Loucy (cell line): ENCODE results near the gene GRB10.

Source experiments
- H2AFZ ChIP-seq: fragments of 200-600 bp; sonication (generic); 2 replicates; pipeline ENCODE4 v1.6.0; 2016; ENCODE audit warnings: antibody characterized with exemption, mild to moderate bottlenecking, low read length, moderate library complexity
- H3F3A ChIP-seq: fragments of 200-600 bp; 2 replicates; pipeline ENCODE4 v1.6.0; 2016; ENCODE audit warnings: antibody characterized with exemption, low read depth, mild to moderate bottlenecking
- H3K27me3 ChIP-seq: fragments of 200-600 bp; sonication (generic); 2 replicates; pipeline ENCODE4 v1.6.1; 2014; ENCODE audit warnings: low read length, mild to moderate bottlenecking; ENCODE audit not compliant: insufficient read depth, poor library complexity, severe bottlenecking
- H3K36me3 ChIP-seq: fragments of 200-600 bp; sonication (generic); 2 replicates; pipeline ENCODE4 v1.6.1; 2016; ENCODE audit warnings: low read length; ENCODE audit not compliant: insufficient read depth
- H3K4me1 ChIP-seq: fragments of 200-600 bp; sonication (generic); 2 replicates; pipeline ENCODE4 v1.5.1; 2014; ENCODE audit warnings: low read length, mild to moderate bottlenecking; ENCODE audit not compliant: insufficient read depth, poor library complexity, severe bottlenecking
- H3K4me2 ChIP-seq: fragments of 200-600 bp; sonication (generic); 2 replicates; pipeline ENCODE4 v1.6.0; 2014; ENCODE audit warnings: antibody characterized with exemption, low read length, low read depth, mild to moderate bottlenecking; ENCODE audit not compliant: poor library complexity, severe bottlenecking
- H3K4me3 ChIP-seq: fragments of 200-600 bp; sonication (generic); 2 replicates; pipeline ENCODE4 v1.5.1; 2014; ENCODE audit warnings: low read length, mild to moderate bottlenecking, mixed read lengths; ENCODE audit not compliant: poor library complexity, severe bottlenecking
- H3K79me2 ChIP-seq: fragments of 200-600 bp; sonication (generic); 2 replicates; pipeline ENCODE4 v1.6.1; 2014; ENCODE audit warnings: low read length; ENCODE audit not compliant: insufficient read depth
- H3K9ac ChIP-seq: fragments of 200-600 bp; sonication (generic); 2 replicates; pipeline ENCODE4 v1.6.0; 2014; ENCODE audit warnings: mild to moderate bottlenecking, low read depth, low read length, moderate library complexity; ENCODE audit not compliant: poor library complexity, severe bottlenecking
- H3K9me2 ChIP-seq: fragments of 200-600 bp; sonication (generic); replicated peaks from 2 replicates; pipeline ENCODE4 v1.6.1; 2016; ENCODE audit warnings: low read depth, low read length, mixed read lengths
- H3K9me3 ChIP-seq: fragments of 200-600 bp; sonication (generic); 2 replicates; pipeline ENCODE4 v1.6.1; 2014; ENCODE audit warnings: mild to moderate bottlenecking, antibody characterized with exemption, low read length, low read depth; ENCODE audit not compliant: insufficient read depth
- H4K20me1 ChIP-seq: fragments of 200-600 bp; sonication (generic); 2 replicates; pipeline ENCODE4 v1.6.0; 2014; ENCODE audit warnings: antibody characterized with exemption, low read length, mild to moderate bottlenecking; ENCODE audit not compliant: insufficient read depth, poor library complexity, severe bottlenecking
- CTCF ChIP-seq: fragments of 200-600 bp; sonication (generic); conservative IDR thresholded peaks from 2 replicates; pipeline ENCODE4 v1.5.1; 2014; ENCODE audit warnings: mild to moderate bottlenecking, antibody characterized with exemption, low read length
- EZH2phosphoT487 ChIP-seq: fragments of 200-600 bp; IDR thresholded peaks from 2 replicates; pipeline ENCODE4 v1.6.1; 2018; ENCODE audit warnings: antibody characterized with exemption, mild to moderate bottlenecking, moderate library complexity, borderline replicate concordance

GRB10 gene

GRCh38 chr7:50619684-50620083 lies 163.0 kb downstream of the GRB10 start:
- TF ChIP-seq CTCF: no peak
- no peak for TF ChIP-seq EZH2phosphoT487
- H3K36me3 ChIP-seq: no peaks in the 10 kb centered on the region
- no peaks in the 10 kb centered on the region for H3K4me1 ChIP-seq

GRCh38 chr7:50618281-50618680 lies 164.4 kb downstream of the GRB10 start:
- H2AFZ ChIP-seq: no peak overlapping the region
- TF ChIP-seq EZH2phosphoT487: no peak
- no peak for TF ChIP-seq CTCF
- H3K79me2 ChIP-seq: no peaks in the 10 kb centered on the region
- peaks cover 7% of the 10 kb centered on the region for H3K4me1 ChIP-seq
- H3K4me2 ChIP-seq: no peak overlapping the region
- H3K9ac ChIP-seq: no peak overlapping the region
- no peaks in the 10 kb centered on the region for H3K9me2 ChIP-seq
- H3K36me3 ChIP-seq: no peaks in the 10 kb centered on the region
- H3K4me3 ChIP-seq: no peak overlapping the region
- no peaks in the 10 kb centered on the region for H4K20me1 ChIP-seq
- H3K9me3 ChIP-seq: no peaks in the 10 kb centered on the region
- H3K27me3 ChIP-seq: no peaks in the 10 kb centered on the region
- H3F3A ChIP-seq: no peaks in the 10 kb centered on the region

More at GRCh38 chr7:50619684-50620083, 163.0 kb downstream of the GRB10 start:
- Histone ChIP-seq H3K4me2 (no peak overlapping the region), H4K20me1 (no peaks in the 10 kb centered on the region), H3K4me3 (no peak overlapping the region), H3K27me3 (peaks cover 7% of the 10 kb centered on the region), H3F3A (no peaks in the 10 kb centered on the region), H3K9me3 (no peaks in the 10 kb centered on the region), H2AFZ (no peak overlapping the region), H3K9ac (no peak overlapping the region), H3K79me2 (no peaks in the 10 kb centered on the region), H3K9me2 (no peaks in the 10 kb centered on the region)

GRCh38 chr7:50615519-50616080 lies 167.1 kb downstream of the GRB10 start:
- Histone ChIP-seq H3K79me2 (no peaks in the 10 kb centered on the region), H4K20me1 (no peaks in the 10 kb centered on the region), H3K4me2 (no peak overlapping the region), H3K4me1 (peaks cover 15% of the 10 kb centered on the region), H3F3A (no peaks in the 10 kb centered on the region), H2AFZ (no peak overlapping the region), H3K36me3 (no peaks in the 10 kb centered on the region), H3K9me3 (no peaks in the 10 kb centered on the region), H3K4me3 (no peak overlapping the region), H3K27me3 (no peaks in the 10 kb centered on the region), H3K9me2 (no peaks in the 10 kb centered on the region), H3K9ac (no peak overlapping the region)
- TF ChIP-seq CTCF (no peak), EZH2phosphoT487 (no peak)
